ENCODE measurements around the gene GUCY1A1.
"Not testable (repeated sequence)": the region's sequence is repeated elsewhere in the genome, so short reads cannot be mapped to it uniquely, and the experiment has no call there.

GUCY1A1 gene

DNA sequence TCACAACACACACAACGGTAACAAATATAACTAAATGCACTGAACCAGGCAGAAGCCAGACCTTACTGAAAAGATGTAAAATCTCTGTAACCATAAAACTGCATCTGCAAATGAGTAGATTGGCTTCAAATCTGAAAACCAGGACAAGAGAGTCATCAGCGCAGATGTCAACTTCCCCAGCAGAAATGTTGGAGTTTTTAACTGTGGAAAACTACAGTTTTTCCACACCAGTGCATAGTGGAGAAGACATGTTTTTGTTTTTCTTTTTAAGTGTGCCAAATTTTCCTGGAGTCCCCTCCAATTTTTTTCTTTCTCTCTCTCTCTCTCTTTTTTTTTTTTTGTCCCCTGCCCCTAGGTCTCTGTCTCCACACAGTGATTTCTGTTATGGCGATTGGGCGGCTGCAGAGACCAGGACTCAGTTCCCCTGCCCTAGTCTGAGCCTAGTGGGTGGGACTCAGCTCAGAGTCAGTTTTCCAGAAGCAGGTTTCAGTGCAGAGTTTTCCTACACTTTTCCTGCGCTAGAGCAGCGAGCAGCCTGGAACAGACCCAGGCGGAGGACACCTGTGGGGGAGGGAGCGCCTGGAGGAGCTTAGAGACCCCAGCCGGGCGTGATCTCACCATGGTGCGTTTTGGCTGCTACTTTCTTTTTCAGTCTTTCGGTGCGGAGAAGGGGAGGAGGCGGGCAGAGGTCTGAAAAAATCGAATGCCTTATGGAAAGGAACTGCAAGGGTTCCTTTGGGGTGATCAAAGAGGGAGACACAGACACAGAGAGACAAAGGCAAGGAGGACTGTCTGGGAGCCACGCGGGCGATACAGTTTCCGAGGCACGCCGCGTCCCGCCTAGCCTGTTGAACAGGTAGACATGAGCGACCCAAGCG is at the start of gene GUCY1A1:
TSS of gene GUCY1A1 (plus strand) at position 505 of the 878 bp plus-strand sequence. CDS start 30,020 bp downstream, outside the sequence.
- DNase-seq (ENCODE audit: low spot score), result no peak

GRCh38 chr4:155617296-155617695 is 49.4 kb upstream of the GUCY1A1 start:
- no peak for DNase-seq (ENCODE audit: low spot score)

- DNase-seq (ENCODE audit: low spot score), result no peak
Measured at GRCh38 chr4:155618183-155618838, 48.3 kb upstream of the GUCY1A1 start.

DNA sequence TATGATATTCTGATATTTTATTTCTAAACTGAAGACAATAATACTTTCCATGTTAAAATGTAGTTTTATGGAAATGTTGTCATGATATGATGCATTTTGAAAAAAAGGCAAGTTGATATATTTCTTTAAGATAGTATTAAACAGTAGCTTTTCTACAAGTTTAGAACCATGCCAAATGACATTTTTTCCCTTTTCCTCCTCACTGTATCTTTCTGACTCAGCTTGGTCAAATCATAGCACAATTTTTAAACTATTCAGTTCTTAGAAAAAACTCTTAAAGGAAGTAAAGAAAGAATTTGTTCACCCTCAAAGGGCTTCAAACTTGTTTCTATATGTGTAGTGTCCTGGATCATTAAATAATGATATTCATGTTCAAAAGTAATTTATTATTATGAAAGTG is 46.0 kb upstream of the GUCY1A1 start:
- no peak for DNase-seq (ENCODE audit: low spot score)

DNA sequence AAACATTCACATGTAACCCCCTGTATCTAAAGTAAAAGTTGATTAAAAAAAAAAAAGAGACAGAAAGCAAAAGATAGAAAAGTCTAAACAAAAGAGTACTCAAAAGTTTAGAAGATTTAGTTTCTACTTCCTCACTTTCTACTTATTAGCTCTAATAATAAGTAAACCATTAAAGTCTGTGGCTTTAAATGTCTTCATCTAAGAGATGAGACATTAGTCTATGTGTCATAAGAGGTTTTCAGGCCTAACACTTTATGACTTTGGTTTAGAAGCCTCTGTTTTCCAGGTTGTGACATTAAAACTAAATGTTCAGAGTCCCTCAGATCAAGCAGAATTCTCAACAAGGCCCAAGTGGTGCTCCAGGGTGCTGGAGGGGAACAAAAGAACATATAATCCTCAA is 42.2 kb upstream of the GUCY1A1 start:
- no peak for DNase-seq (ENCODE audit: low spot score)

- no peak for DNase-seq (ENCODE audit: low spot score)
Measured at GRCh38 chr4:155626561-155626960, 40.1 kb upstream of the GUCY1A1 start.

DNA sequence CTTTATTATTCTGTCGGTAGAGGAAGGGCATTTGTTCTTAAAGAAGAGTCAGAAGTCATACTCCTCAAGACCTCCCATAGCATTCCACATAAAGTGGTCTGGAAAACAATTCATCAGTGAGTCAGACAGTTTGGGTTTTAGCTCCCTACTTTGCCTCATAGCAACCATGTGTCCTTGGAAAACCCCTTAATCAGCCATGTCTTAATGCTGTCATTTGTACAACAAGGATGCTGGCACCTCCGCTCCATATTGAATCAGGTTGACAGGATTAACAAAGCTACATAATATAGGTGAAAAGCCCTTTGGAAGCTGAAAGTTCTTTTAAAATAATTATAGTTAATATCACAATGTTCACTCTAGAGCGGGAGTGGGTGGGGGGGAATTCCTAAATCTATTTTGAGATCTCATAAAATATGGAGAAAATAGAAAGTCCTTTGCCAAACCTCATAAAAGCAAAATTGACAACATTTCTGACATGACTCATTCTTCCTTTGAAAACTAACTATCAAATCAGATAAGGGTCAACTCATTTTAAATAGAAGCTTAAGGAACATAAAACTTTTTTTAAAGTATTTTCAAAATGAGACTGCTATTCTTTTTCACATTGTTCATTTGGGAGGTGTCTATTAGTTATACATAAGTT is 37.3 kb upstream of the GUCY1A1 start:
- no peak for DNase-seq (ENCODE audit: low spot score)

GRCh38 chr4:155629956-155630355 is 36.7 kb upstream of the GUCY1A1 start:
- no peak for DNase-seq (ENCODE audit: low spot score)

DNA sequence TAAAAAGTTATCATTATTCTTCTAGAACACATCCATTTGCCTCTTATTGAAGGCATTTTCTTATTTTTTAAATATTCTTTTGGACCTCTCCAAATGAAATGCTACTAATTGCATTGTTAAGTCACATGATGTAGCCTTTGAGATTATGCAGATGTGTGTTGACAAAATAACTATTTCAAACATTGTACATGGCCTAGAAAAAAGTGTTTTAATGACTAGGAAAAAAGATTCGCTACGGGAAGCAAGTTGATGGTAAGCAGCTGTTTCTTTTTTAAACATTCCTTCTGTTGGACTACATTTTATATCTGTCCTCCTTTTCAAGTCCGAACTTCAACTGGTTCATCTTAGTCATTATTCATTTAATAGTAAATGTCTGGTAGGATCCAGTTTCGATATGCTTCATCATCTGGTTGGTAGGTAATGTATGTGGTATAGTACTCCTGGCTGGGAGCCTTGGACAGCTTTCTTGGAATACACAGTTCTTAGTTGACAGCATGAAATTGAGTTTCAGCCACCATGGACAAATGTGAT is 34.3 kb upstream of the GUCY1A1 start:
- DNase-seq (ENCODE audit: low spot score), result no peak

DNA sequence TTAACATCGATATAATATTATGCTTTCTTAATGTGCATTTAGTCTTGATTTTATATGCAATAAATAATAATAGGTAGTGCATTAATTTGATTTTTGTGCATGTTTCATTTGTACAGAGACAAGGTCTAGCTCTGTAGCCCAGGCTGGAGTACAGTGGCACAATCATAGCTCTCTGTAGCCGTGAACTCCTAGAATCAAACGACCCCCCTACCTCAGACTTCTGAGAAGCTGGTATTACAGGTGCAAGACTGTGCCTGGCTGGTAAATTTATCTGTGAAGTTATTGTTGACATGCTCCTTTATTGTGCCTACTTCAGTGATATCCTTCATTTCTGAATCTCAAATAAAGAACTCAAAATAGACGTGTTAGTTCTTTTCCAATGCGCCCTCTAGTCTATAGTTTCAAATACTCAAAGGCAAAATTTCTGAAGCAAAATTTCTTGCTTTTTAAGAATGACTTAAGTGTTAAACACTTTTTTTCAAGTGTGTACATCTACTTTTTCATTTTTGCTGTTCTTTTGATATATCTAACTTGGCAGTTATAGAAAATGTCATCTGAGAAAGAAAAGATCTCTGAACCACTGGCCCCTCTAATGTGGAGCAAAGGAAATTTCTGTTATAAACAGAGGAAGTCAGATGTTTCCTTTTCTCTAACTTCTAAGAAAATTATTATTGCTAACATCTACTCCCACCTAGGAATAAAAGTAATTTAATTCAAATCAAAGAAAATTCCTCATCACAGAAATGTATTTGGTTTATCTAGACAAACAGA is 28.3 kb upstream of the GUCY1A1 start:
- DNase-seq (ENCODE audit: low spot score), result no peak

DNA sequence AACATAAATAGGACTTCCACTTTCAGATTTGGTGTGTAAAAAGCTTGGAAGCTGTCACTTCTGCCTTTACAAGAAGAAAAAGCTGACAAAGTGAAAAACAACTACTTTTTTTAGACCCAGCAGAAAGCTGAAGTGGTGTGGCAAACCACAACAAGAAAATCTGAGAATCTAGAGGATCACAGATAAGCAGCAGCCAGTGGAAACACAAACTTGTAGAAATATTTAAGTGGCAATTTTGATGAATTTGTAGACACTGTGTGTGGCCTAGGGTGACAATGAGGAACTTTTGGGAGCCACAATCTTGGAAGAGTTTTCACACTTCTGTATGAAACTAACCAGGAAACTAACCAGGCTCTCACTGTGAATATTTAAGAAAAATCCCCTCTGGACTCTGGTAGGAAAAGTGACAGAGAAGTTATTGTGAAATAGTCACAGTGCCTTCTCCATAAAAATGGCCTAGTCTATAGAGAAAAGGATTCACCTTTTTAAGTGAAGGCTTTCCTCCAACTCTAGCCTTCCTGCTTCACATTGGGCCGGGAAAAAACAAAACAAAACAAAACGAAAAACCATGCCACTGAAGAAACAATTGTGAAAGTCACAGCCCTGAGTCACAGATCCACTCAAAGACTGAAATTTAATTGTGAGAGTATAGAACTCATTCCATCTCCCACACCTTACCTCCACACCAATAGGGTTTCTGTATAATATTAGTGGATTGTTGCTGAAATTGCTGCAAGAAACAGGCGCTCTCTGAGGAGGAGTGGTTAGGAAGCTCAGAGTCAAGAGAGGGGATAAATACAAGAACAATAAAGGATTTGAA is 26.7 kb upstream of the GUCY1A1 start:
- DNase-seq (ENCODE audit: low spot score), result no peak

DNA sequence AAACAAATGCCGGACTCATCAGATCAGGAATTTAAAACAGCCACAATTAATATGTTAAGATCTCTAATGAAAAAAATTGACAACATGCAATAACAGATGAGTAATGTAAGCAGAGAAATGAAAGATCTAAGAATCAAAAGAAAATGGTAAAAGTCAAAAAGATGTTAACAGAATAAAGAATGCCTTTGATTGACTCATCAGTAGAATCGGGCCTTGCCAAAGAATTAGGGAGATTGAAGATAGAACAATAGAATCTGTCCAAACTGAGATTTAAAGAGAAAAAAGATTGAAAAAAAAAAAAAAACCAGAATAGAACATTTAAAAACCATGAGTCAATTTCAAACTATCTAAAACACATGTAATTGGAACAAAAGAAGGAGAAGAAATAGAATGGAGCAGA is 25.9 kb upstream of the GUCY1A1 start:
- DNase-seq (ENCODE audit: low spot score), result no peak

- DNase-seq (ENCODE audit: low spot score), result no peak
Measured at GRCh38 chr4:155643087-155643486, 23.6 kb upstream of the GUCY1A1 start.

DNA sequence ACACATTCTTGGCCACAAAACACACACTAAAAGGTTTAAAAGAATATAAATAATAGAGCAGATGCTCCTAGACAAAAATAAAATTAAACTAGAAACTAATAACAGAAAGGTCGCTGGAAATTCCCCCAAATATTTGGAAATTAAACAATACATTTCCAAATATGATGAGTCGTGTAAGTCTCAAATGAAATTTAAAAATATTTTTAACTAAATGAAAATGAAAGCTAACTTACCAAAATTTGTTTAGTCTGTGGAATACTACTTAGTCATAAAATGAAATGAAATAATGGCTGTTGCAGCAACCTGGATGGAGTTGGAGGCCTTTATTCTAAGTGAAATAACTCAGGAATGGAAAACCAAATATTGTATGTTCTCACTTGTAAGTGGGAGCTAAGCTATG is 20.6 kb upstream of the GUCY1A1 start:
- no peak for DNase-seq (ENCODE audit: low spot score)

DNA sequence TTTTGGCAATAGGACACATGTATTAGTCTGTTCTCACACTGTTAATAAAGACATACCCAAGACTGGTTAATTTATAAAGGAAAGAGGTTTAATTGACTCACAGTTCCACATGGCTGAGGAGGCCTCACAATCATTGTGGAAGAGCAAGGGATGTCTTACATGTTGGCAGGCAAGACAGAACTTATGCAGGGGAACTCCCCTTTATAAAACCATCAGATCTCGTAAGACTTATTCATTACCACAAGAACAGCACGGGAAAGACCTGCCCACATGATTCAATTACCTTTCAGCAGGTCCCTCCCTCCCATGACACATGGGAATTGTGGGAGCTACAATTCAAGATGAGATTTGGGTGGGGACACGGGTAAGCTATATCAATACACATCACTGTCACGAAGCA is 15.9 kb upstream of the GUCY1A1 start:
- not testable (repeated sequence) for DNase-seq (ENCODE audit: low spot score)

GRCh38 chr4:155653052-155653451 is 13.6 kb upstream of the GUCY1A1 start:
- DNase-seq (ENCODE audit: low spot score), result no peak

GRCh38 chr4:155656025-155656424 is 10.6 kb upstream of the GUCY1A1 start:
- DNase-seq (ENCODE audit: low spot score), result no peak

DNA sequence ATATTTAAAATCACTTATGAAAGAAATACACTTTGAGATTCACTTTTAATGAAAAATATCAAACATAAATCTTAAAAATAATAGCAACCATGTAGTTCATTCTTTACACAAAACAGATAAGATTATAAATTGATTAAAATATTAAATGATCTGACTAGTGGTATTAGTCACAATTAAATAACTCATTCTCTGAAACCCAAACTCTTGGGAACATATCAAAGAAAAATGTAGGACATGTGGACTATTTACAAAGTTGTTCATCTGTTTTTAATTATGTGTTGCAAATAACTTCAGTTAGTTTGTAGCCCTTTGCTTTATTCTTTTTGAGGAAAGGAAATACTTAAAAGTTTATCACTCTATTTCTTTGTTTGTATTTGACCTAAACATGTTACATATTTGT is 9.5 kb upstream of the GUCY1A1 start:
- DNase-seq (ENCODE audit: low spot score), result no peak

GRCh38 chr4:155657985-155658680 is 8.5 kb upstream of the GUCY1A1 start:
- no peak for DNase-seq (ENCODE audit: low spot score)

DNA sequence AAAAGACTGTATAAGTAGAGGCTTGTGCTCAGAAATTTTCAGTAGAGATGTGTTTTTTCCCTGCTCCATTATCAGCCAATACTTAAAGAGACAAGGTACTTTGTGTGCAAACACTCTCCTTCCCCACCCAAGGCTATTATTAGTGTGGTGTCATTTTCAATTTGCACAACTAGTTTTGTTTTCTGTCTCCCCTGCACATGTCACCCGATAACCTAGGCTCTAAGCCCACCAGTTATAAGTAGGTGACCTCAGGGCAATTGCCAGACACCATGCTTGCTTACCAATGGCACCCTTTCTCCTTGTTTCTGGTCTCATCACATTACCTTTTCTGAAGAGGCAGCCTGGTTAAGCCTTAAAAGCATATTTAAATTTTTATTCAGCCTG is 8.0 kb upstream of the GUCY1A1 start:
- DNase-seq (ENCODE audit: low spot score), result no peak

DNA sequence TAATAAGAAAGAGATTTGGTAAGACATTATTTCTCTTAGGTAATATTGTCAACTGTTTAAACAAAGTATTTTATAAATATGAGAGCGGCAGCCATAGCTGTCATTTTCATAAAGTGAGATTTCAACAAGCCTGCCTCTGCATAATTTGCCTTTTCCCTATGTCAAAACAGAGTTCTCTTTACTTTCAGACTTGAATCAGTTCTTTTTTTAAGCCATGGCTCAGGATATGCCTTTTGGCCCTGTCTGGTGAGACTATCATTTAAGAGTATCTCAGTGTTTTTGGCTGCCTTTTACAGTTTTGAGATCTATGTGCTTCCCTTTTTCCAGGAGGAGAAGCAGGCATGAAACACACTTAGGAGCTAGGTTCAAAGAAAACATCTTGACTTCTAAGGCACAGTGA is 7.5 kb upstream of the GUCY1A1 start:
- no peak for DNase-seq (ENCODE audit: low spot score)
